ENCODE data around the gene BCAR1. TPM values are rescaled to one million over a fixed set of nuclear protein-coding genes. Genes with fewer than 3 reads are reported as not detected.

BCAR1 gene
- total and polyA plus RNA-seq, 2 donors, result 2.9 to 14.5 TPM

GRCh38 chr16:75231570-75231969 lies 19.9 kb downstream of the BCAR1 start:
- no peaks in the 10 kb centered on the region for H3K9me3 ChIP-seq (ENCODE audit: control insufficient read depth in 2 of 2, insufficient read depth in 1 of 2, low read length in 1 of 2)
- no peaks in the 10 kb centered on the region for H3K36me3 ChIP-seq (ENCODE audit: control insufficient read depth in 2 of 2, insufficient read depth in 2 of 2, low read length in 1 of 2)
- WGBS, result 95% methylated on average over 11 of the region's 11 CpGs

GRCh38 chr16:75230471-75231110 lies 20.8 kb downstream of the BCAR1 start:
- Histone ChIP-seq H3K4me3 (ENCODE audit: low read length in 2 of 2) (no peak overlapping the region), H3K4me1 (ENCODE audit: control insufficient read depth in 2 of 2, insufficient read depth in 2 of 2, low read length in 2 of 2) (no peaks in the 10 kb centered on the region), H3K36me3 (ENCODE audit: control insufficient read depth in 2 of 2, insufficient read depth in 2 of 2, low read length in 1 of 2) (no peaks in the 10 kb centered on the region), H3K27ac (ENCODE audit: low read depth in 1 of 2, low read length in 1 of 2) (no peak overlapping the region), H3K9me3 (ENCODE audit: control insufficient read depth in 2 of 2, insufficient read depth in 1 of 2, low read length in 1 of 2) (no peaks in the 10 kb centered on the region), H3K27me3 (ENCODE audit: control insufficient read depth in 2 of 2, insufficient read depth in 1 of 2, low read length in 1 of 2) (no peaks in the 10 kb centered on the region)
- WGBS, result 94% methylated on average over 9 of the region's 9 CpGs
- DNase-seq (ENCODE audit: low read depth in 6 of 9, low spot score in 9 of 9), result no peak

More at GRCh38 chr16:75231570-75231969, 19.9 kb downstream of the BCAR1 start:
- H3K27me3 ChIP-seq (ENCODE audit: control insufficient read depth in 2 of 2, insufficient read depth in 1 of 2, low read length in 1 of 2), result no peaks in the 10 kb centered on the region
- DNase-seq (ENCODE audit: low read depth in 6 of 9, low spot score in 9 of 9), result no peak
- H3K27ac ChIP-seq (ENCODE audit: low read depth in 1 of 2, low read length in 1 of 2), result no peak overlapping the region
- no peaks in the 10 kb centered on the region for H3K4me1 ChIP-seq (ENCODE audit: control insufficient read depth in 2 of 2, insufficient read depth in 2 of 2, low read length in 2 of 2)
- H3K4me3 ChIP-seq (ENCODE audit: low read length in 2 of 2), result no peak overlapping the region

GRCh38 chr16:75229172-75230031 lies 22.0 kb downstream of the BCAR1 start:
- Histone ChIP-seq H3K27ac (ENCODE audit: low read depth in 1 of 2, low read length in 1 of 2) (no peak overlapping the region), H3K27me3 (ENCODE audit: control insufficient read depth in 2 of 2, insufficient read depth in 1 of 2, low read length in 1 of 2) (peaks cover 0 to 6% of the 10 kb centered on the region in 2 donors), H3K4me3 (ENCODE audit: low read length in 2 of 2) (no peak overlapping the region), H3K4me1 (ENCODE audit: control insufficient read depth in 2 of 2, insufficient read depth in 2 of 2, low read length in 2 of 2) (no peaks in the 10 kb centered on the region), H3K36me3 (ENCODE audit: control insufficient read depth in 2 of 2, insufficient read depth in 2 of 2, low read length in 1 of 2) (no peaks in the 10 kb centered on the region), H3K9me3 (ENCODE audit: control insufficient read depth in 2 of 2, insufficient read depth in 1 of 2, low read length in 1 of 2) (no peaks in the 10 kb centered on the region)
- WGBS, result 96% methylated on average over 48 of the region's 48 CpGs
- no peak for DNase-seq (ENCODE audit: low read depth in 6 of 9, low spot score in 9 of 9)

- no peak for DNase-seq (ENCODE audit: low read depth in 6 of 9, low spot score in 9 of 9)
Measured at GRCh38 chr16:75228143-75228976, 23.1 kb downstream of the BCAR1 start.

DNA sequence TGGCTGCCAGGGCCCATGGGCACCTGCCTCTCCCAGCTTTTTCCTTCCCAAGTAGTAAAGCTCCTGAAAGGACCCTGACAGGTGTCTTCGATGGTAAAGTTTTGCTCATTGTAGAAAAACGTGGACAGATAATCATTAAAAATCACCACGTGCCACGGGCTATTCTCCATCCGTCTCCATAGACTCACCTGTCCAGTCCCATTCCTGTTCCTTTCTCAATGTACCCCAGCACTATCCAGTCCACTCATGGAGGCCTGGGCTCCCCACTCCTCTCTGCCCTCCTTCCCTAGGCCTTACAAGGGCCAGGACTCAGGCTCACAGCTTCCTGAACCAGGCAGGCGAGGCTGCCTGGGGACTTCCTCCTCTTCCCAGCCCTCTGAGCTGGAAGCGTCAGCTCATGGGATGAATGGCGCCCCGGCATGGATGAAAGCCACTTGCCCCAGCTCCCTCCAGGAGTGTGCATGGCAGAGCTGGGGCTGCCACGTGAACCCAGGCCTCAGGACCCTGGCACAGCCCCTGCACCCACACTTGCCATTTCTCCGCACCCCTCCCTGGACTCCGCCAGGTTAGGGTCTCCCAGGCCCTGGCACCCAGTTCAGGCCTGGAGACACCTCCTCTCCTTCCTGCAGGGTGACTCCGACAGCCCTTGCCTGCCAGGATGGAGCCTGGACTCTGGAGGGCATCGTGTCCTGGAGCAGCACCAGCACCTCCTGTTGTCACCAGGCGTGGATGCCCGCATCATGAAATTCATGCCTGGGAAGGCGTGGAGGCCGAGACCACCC lies 23.9 kb downstream of the BCAR1 start:
- Histone ChIP-seq H3K27ac (ENCODE audit: low read depth in 1 of 2, low read length in 1 of 2) (no peak overlapping the region), H3K36me3 (ENCODE audit: control insufficient read depth in 2 of 2, insufficient read depth in 2 of 2, low read length in 1 of 2) (no peaks in the 10 kb centered on the region), H3K9me3 (ENCODE audit: control insufficient read depth in 2 of 2, insufficient read depth in 1 of 2, low read length in 1 of 2) (no peaks in the 10 kb centered on the region), H3K27me3 (ENCODE audit: control insufficient read depth in 2 of 2, insufficient read depth in 1 of 2, low read length in 1 of 2) (peaks cover 0 to 8% of the 10 kb centered on the region in 2 donors), H3K4me3 (ENCODE audit: low read length in 2 of 2) (no peak overlapping the region), H3K4me1 (ENCODE audit: control insufficient read depth in 2 of 2, insufficient read depth in 2 of 2, low read length in 2 of 2) (no peaks in the 10 kb centered on the region)
- no peak for DNase-seq (ENCODE audit: low read depth in 6 of 9, low spot score in 9 of 9)
- 94% methylated on average over 18 of the region's 18 CpGs for WGBS

More at GRCh38 chr16:75228143-75228976, 23.1 kb downstream of the BCAR1 start:
- no peak overlapping the region for H3K27ac ChIP-seq (ENCODE audit: low read depth in 1 of 2, low read length in 1 of 2)
- no peaks in the 10 kb centered on the region for H3K4me1 ChIP-seq (ENCODE audit: control insufficient read depth in 2 of 2, insufficient read depth in 2 of 2, low read length in 2 of 2)
- 95% methylated on average over 17 of the region's 17 CpGs for WGBS
- no peak overlapping the region for H3K4me3 ChIP-seq (ENCODE audit: low read length in 2 of 2)
- no peaks in the 10 kb centered on the region for H3K36me3 ChIP-seq (ENCODE audit: control insufficient read depth in 2 of 2, insufficient read depth in 2 of 2, low read length in 1 of 2)
- no peaks in the 10 kb centered on the region for H3K9me3 ChIP-seq (ENCODE audit: control insufficient read depth in 2 of 2, insufficient read depth in 1 of 2, low read length in 1 of 2)
- H3K27me3 ChIP-seq (ENCODE audit: control insufficient read depth in 2 of 2, insufficient read depth in 1 of 2, low read length in 1 of 2), result peaks cover 0 to 8% of the 10 kb centered on the region in 2 donors

GRCh38 chr16:75226550-75227360 lies 24.7 kb downstream of the BCAR1 start:
- Histone ChIP-seq H3K27me3 (ENCODE audit: control insufficient read depth in 2 of 2, insufficient read depth in 1 of 2, low read length in 1 of 2) (peaks cover 0 to 8% of the 10 kb centered on the region in 2 donors), H3K9me3 (ENCODE audit: control insufficient read depth in 2 of 2, insufficient read depth in 1 of 2, low read length in 1 of 2) (no peaks in the 10 kb centered on the region), H3K27ac (ENCODE audit: low read depth in 1 of 2, low read length in 1 of 2) (no peak overlapping the region), H3K4me3 (ENCODE audit: low read length in 2 of 2) (no peak overlapping the region), H3K36me3 (ENCODE audit: control insufficient read depth in 2 of 2, insufficient read depth in 2 of 2, low read length in 1 of 2) (no peaks in the 10 kb centered on the region), H3K4me1 (ENCODE audit: control insufficient read depth in 2 of 2, insufficient read depth in 2 of 2, low read length in 2 of 2) (no peaks in the 10 kb centered on the region)
- no peak for DNase-seq (ENCODE audit: low read depth in 6 of 9, low spot score in 9 of 9)
- 82% methylated on average over 22 of the region's 22 CpGs for WGBS

GRCh38 chr16:75225678-75226515 lies 25.5 kb downstream of the BCAR1 start:
- no peaks in the 10 kb centered on the region for H3K36me3 ChIP-seq (ENCODE audit: control insufficient read depth in 2 of 2, insufficient read depth in 2 of 2, low read length in 1 of 2)
- H3K4me3 ChIP-seq (ENCODE audit: low read length in 2 of 2), result no peak overlapping the region
- peaks cover 0 to 8% of the 10 kb centered on the region in 2 donors for H3K27me3 ChIP-seq (ENCODE audit: control insufficient read depth in 2 of 2, insufficient read depth in 1 of 2, low read length in 1 of 2)
- no peak overlapping the region for H3K27ac ChIP-seq (ENCODE audit: low read depth in 1 of 2, low read length in 1 of 2)
- WGBS, result 82% methylated on average over 26 of the region's 26 CpGs
- no peak for DNase-seq (ENCODE audit: low read depth in 6 of 9, low spot score in 9 of 9)
- H3K9me3 ChIP-seq (ENCODE audit: control insufficient read depth in 2 of 2, insufficient read depth in 1 of 2, low read length in 1 of 2), result no peaks in the 10 kb centered on the region
- H3K4me1 ChIP-seq (ENCODE audit: control insufficient read depth in 2 of 2, insufficient read depth in 2 of 2, low read length in 2 of 2), result no peaks in the 10 kb centered on the region
